ENCODE measurements around the gene DES.

The DES gene

GRCh38 chr2:219461047-219461514 is 42.9 kb downstream of the DES start:
- TF ChIP-seq, protein P1, sequence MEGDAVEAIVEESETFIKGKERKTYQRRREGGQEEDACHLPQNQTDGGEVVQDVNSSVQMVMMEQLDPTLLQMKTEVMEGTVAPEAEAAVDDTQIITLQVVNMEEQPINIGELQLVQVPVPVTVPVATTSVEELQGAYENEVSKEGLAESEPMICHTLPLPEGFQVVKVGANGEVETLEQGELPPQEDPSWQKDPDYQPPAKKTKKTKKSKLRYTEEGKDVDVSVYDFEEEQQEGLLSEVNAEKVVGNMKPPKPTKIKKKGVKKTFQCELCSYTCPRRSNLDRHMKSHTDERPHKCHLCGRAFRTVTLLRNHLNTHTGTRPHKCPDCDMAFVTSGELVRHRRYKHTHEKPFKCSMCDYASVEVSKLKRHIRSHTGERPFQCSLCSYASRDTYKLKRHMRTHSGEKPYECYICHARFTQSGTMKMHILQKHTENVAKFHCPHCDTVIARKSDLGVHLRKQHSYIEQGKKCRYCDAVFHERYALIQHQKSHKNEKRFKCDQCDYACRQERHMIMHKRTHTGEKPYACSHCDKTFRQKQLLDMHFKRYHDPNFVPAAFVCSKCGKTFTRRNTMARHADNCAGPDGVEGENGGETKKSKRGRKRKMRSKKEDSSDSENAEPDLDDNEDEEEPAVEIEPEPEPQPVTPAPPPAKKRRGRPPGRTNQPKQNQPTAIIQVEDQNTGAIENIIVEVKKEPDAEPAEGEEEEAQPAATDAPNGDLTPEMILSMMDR (IDR thresholded peaks at IDR 0.05; ENCODE audit: low read depth, low read length, missing control alignments) = no peak
- H3K4me3 ChIP-seq (replicated peaks; ENCODE audit: low read depth, low read length) = no peak overlapping the region
- DNase-seq (ENCODE audit: extremely low read depth, low read depth) = no peak

DNA sequence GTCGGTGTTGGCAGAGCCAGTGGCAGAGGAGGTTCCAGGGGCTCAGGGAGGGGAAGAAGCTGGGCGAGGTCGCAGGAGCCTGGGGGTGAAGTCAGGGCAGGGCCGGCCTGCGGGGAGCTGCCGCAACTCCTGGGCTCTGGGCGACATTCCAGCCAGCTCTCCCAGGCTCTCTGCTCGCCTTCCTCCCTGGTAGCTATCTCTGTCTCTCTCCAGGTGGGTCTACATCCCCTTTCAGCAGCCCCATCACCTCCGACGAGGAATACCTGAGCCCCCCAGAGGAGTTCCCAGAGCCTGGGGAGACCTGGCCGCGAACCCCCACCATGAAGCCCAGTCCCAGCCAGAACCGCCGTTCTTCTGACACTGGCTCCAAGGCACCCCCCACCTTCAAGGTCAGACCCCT is 43.5 kb downstream of the DES start:
- TF ChIP-seq, protein P1 (IDR thresholded peaks at IDR 0.05; ENCODE audit: low read depth, low read length, missing control alignments) = no peak
- no peak for DNase-seq (ENCODE audit: extremely low read depth, low read depth)
- no peak overlapping the region for H3K4me3 ChIP-seq (replicated peaks; ENCODE audit: low read depth, low read length)

GRCh38 chr2:219462349-219462748 is 44.2 kb downstream of the DES start:
- H3K4me3 ChIP-seq (replicated peaks; ENCODE audit: low read depth, low read length) = no peak overlapping the region
- TF ChIP-seq, protein P1 (IDR thresholded peaks at IDR 0.05; ENCODE audit: low read depth, low read length, missing control alignments) = no peak
- DNase-seq (ENCODE audit: extremely low read depth, low read depth) = no peak

- no peak for DNase-seq (ENCODE audit: extremely low read depth, low read depth)
- TF ChIP-seq, protein P1 (IDR thresholded peaks at IDR 0.05; ENCODE audit: low read depth, low read length, missing control alignments) = no peak
- H3K4me3 ChIP-seq (replicated peaks; ENCODE audit: low read depth, low read length) = no peak overlapping the region
Measured at GRCh38 chr2:219464286-219465032, 46.3 kb downstream of the DES start.

GRCh38 chr2:219465659-219466561 is 47.7 kb downstream of the DES start:
- TF ChIP-seq, protein P1 (IDR thresholded peaks at IDR 0.05; ENCODE audit: low read depth, low read length, missing control alignments) = no peak
- no peak for DNase-seq (ENCODE audit: extremely low read depth, low read depth)
- no peak overlapping the region for H3K4me3 ChIP-seq (replicated peaks; ENCODE audit: low read depth, low read length)

DNA sequence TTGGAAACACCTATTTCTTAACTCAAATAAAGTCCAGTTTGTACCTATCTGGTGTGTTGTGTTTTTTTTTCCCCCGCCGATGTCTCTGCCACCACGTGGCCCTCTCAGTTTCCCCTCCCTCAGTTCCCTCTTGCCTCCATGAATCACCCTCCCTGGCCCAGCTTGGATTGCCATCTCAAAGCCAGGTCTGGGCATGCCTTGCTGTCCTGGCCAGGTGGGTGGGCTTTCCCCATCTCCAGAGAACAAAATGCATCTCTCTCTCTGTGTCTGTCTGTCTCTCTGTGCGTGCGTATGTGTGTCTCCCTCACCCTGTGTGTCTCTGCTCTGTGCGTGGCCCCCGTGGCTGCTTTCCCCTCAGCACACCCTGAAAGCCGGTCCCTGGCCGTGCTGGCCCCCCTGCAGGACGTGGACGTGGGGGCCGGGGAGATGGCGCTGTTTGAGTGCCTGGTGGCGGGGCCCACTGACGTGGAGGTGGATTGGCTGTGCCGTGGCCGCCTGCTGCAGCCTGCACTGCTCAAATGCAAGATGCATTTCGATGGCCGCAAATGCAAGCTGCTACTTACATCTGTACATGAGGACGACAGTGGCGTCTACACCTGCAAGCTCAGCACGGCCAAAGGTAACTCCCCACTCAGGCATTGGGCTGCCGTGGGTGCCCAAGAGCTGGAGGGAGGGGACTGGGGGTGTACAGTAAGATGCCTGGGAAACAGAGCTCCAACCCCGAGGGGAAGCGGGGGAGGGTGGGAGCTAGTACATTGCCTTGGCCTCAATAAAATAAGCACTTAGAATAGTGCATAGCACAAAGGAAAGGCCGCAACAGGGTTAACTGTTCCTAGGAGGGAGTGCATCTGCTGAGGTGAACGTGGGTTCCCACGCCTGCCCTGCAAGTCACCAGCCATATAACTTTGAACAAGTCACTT is 48.9 kb downstream of the DES start:
- DNase-seq (ENCODE audit: extremely low read depth, low read depth) = no peak
- no peak overlapping the region for H3K4me3 ChIP-seq (replicated peaks; ENCODE audit: low read depth, low read length)
- TF ChIP-seq, protein P1 (IDR thresholded peaks at IDR 0.05; ENCODE audit: low read depth, low read length, missing control alignments) = no peak

Data from HFF-Myc (cell line).